NCI-H2107 (cell line): ENCODE measurements around the gene ADAMTSL1.

Source experiments
- DNase-seq: peaks from one replicate; lab custom pipeline; 2025; lab: John Stamatoyannopoulos, UW

Gene ADAMTSL1

GRCh38 chr9:18699764-18700163 is 225.8 kb downstream of the ADAMTSL1 start:
- DNase-seq, result no peak

GRCh38 chr9:18700714-18701113 is 226.8 kb downstream of the ADAMTSL1 start:
- no peak for DNase-seq

- DNase-seq, result no peak
Measured at GRCh38 chr9:18703151-18703900, 229.4 kb downstream of the ADAMTSL1 start.

GRCh38 chr9:18703901-18704379 is 230.0 kb downstream of the ADAMTSL1 start:
- DNase-seq, result no peak

GRCh38 chr9:18705796-18706392 is 231.9 kb downstream of the ADAMTSL1 start:
- no peak for DNase-seq

GRCh38 chr9:18706648-18707047 is 232.7 kb downstream of the ADAMTSL1 start:
- no peak for DNase-seq

GRCh38 chr9:18707061-18707461 is 233.1 kb downstream of the ADAMTSL1 start:
- DNase-seq, result no peak

- no peak for DNase-seq
Measured at GRCh38 chr9:18707489-18708205, 233.7 kb downstream of the ADAMTSL1 start.

- no peak for DNase-seq
Measured at GRCh38 chr9:18708429-18708828, 234.5 kb downstream of the ADAMTSL1 start.

- no peak for DNase-seq
Measured at GRCh38 chr9:18710065-18710464, 236.1 kb downstream of the ADAMTSL1 start.

- no peak for DNase-seq
Measured at GRCh38 chr9:18717759-18718158, 243.8 kb downstream of the ADAMTSL1 start.

GRCh38 chr9:18718393-18718792 is 244.4 kb downstream of the ADAMTSL1 start:
- DNase-seq, result no peak

- DNase-seq, result no peak
Measured at GRCh38 chr9:18718932-18719331, 245.0 kb downstream of the ADAMTSL1 start.

GRCh38 chr9:18720691-18721090 is 246.7 kb downstream of the ADAMTSL1 start:
- DNase-seq, result no peak

- peak; percentile 33 for DNase-seq
Measured at GRCh38 chr9:18721267-18721994, 247.5 kb downstream of the ADAMTSL1 start.

- DNase-seq, result no peak
Measured at GRCh38 chr9:18721995-18722310, 248.0 kb downstream of the ADAMTSL1 start.

- no peak for DNase-seq
Measured at GRCh38 chr9:18722882-18723281, 248.9 kb downstream of the ADAMTSL1 start.

GRCh38 chr9:18723366-18723765 is 249.4 kb downstream of the ADAMTSL1 start:
- DNase-seq, result no peak

- no peak for DNase-seq
Measured at GRCh38 chr9:18726546-18726945, 252.6 kb downstream of the ADAMTSL1 start.

- no peak for DNase-seq
Measured at GRCh38 chr9:18727904-18728303, 254.0 kb downstream of the ADAMTSL1 start.

GRCh38 chr9:18728642-18729041 is 254.7 kb downstream of the ADAMTSL1 start:
- no peak for DNase-seq

- no peak for DNase-seq
Measured at GRCh38 chr9:18730241-18730640, 256.3 kb downstream of the ADAMTSL1 start.
